PC-3 (cell line): ENCODE measurements around the gene LRRFIP1. TPM values are rescaled to one million over a fixed set of nuclear protein-coding genes. Genes with fewer than 3 reads are reported as not detected.

Experiments
- ATAC-seq: fragments of 200-7000 bp; cut with Tn5 transposase; 2 replicates; pipeline ENCODE4 v1.9.1; 2020; ENCODE audit warnings: mild to moderate bottlenecking, moderate library complexity
- BruUV-seq: library from RNA; stranded (reverse); fragments of 400-500 nt; replicated peaks from 2 replicates; lab custom pipeline; 2021; lab: Mats Ljungman, UMichigan
- CTCF ChIA-PET: fragments of 300-600 bp; sonication (Branson Sonifier 250); formaldehyde crosslinking; loops from one replicate; lab custom pipeline; 2022; ENCODE audit warnings: antibody characterized with exemption; lab: Charles Lee
- POLR2A ChIA-PET: fragments of 300-600 bp; sonication (Branson Sonifier 250); formaldehyde crosslinking; loops from one replicate; lab custom pipeline; 2022; ENCODE audit warnings: antibody characterized with exemption; ENCODE audit not compliant: unreplicated experiment; lab: Charles Lee
- DNase-seq: peaks from one replicate; pipeline ENCODE4 v3.0.0-alpha.2; 2015
- H2AFZ ChIP-seq: fragments of 300-600 bp; sonication (generic); 2 replicates; pipeline ENCODE4 v1.6.0; 2016; ENCODE audit warnings: antibody characterized with exemption, low read length
- H3F3A ChIP-seq: fragments of 300-600 bp; sonication (generic); one replicate; pipeline ENCODE4 v1.6.0; 2017; ENCODE audit warnings: antibody characterized with exemption, low read length, control low read depth, mild to moderate bottlenecking; ENCODE audit not compliant: unreplicated experiment
- H3K27ac ChIP-seq: fragments of 300-600 bp; sonication (generic); 2 replicates; pipeline ENCODE4 v1.5.1; 2016; ENCODE audit warnings: mild to moderate bottlenecking, low read length
- H3K27me3 ChIP-seq: fragments of 300-600 bp; sonication (generic); 2 replicates; pipeline ENCODE4 v1.6.1; 2016; ENCODE audit warnings: low read length, mixed read lengths
- H3K36me3 ChIP-seq: fragments of 300-600 bp; sonication (generic); 2 replicates; pipeline ENCODE4 v1.6.1; 2016; ENCODE audit warnings: low read depth, mixed run types, low read length, mixed read lengths
- H3K4me1 ChIP-seq: fragments of 300-600 bp; sonication (generic); 2 replicates; pipeline ENCODE4 v1.5.1; 2016; ENCODE audit warnings: low read length; ENCODE audit not compliant: insufficient read depth
- H3K4me2 ChIP-seq: fragments of 300-600 bp; sonication (generic); 2 replicates; pipeline ENCODE4 v1.6.0; 2016; ENCODE audit warnings: low read length
- H3K4me3 ChIP-seq: fragments of 300-600 bp; sonication (generic); 2 replicates; pipeline ENCODE4 v1.5.1; 2016; ENCODE audit warnings: mild to moderate bottlenecking, low read length, mixed read lengths
- H3K79me2 ChIP-seq: fragments of 300-600 bp; sonication (generic); 2 replicates; pipeline ENCODE4 v1.6.1; 2017; ENCODE audit warnings: low read length, mixed read lengths
- H3K9ac ChIP-seq: fragments of 300-600 bp; sonication (generic); 2 replicates; pipeline ENCODE4 v1.6.0; 2016; ENCODE audit warnings: mild to moderate bottlenecking, low read length
- H3K9me2 ChIP-seq: fragments of 300-600 bp; sonication (generic); replicated peaks from 2 replicates; pipeline ENCODE4 v1.6.1; 2016; ENCODE audit warnings: mixed run types, low read length, mixed read lengths
- H3K9me3 ChIP-seq: fragments of 300-600 bp; sonication (generic); 2 replicates; pipeline ENCODE4 v1.6.1; 2016; ENCODE audit warnings: low read length, mixed read lengths
- H4K20me1 ChIP-seq: fragments of 300-600 bp; sonication (generic); 2 replicates; pipeline ENCODE4 v1.6.1; 2016; ENCODE audit warnings: low read length, mixed read lengths
- CTCF ChIP-seq: fragments of 300-600 bp; sonication (generic); conservative IDR thresholded peaks from 2 replicates; pipeline ENCODE4 v1.5.1; 2017; ENCODE audit warnings: antibody characterized with exemption, low read depth, mild to moderate bottlenecking, low read length
- EZH2 ChIP-seq: fragments of 300-600 bp; sonication (generic); IDR thresholded peaks from one replicate; pipeline ENCODE4 v1.6.1; 2017; ENCODE audit warnings: antibody characterized with exemption, mild to moderate bottlenecking, low read length; ENCODE audit not compliant: unreplicated experiment
- EZH2phosphoT487 ChIP-seq: fragments of 300-600 bp; sonication (generic); IDR thresholded peaks from 2 replicates; pipeline ENCODE4 v1.6.1; 2018; ENCODE audit warnings: mild to moderate bottlenecking, antibody characterized with exemption, low read length, borderline replicate concordance
- intact Hi-C: fragments of 100-400 bp; cut with micrococcal nuclease; formaldehyde crosslinking; loops from 2 replicates; pipeline ENCODE4 v1.9.0; 2023
- total RNA-seq: library from RNA; depleted of rRNA; stranded (reverse); fragments of >200 nt; gene quantifications from 2 replicates; pipeline ENCODE4 v1.2.3, GENCODE V29; 2014

Gene LRRFIP1
- total RNA-seq, 1 experiment from 2014 or later, result 87.8 TPM

GRCh38 chr2:237735798-237736197 is 108.4 kb downstream of the LRRFIP1 start:
- peaks cover 25% of the 10 kb centered on the region; the same call in 1 of the 2 replicates for H3K36me3 ChIP-seq
- no peak for ATAC-seq
- intact Hi-C loops, result loop anchor here (10.0 kb wide), 1 partner anchor 131 kb away; no protein-coding TSS in a partner anchor

GRCh38 chr2:237736783-237737182 is 109.4 kb downstream of the LRRFIP1 start:
- ATAC-seq (no peak), DNase-seq (no peak)
- Histone ChIP-seq H3K36me3 (peaks cover 25% of the 10 kb centered on the region), H3K4me3 (no peak overlapping the region), H4K20me1 (peaks cover 4% of the 10 kb centered on the region; the same call in 1 of the 2 replicates), H3K4me1 (peaks cover 13% of the 10 kb centered on the region), H3K27ac (no peak overlapping the region), H2AFZ (no peak overlapping the region), H3K9ac (no peak overlapping the region), H3K9me3 (no peaks in the 10 kb centered on the region), H3K27me3 (no peaks in the 10 kb centered on the region), H3K4me2 (no peak overlapping the region), H3F3A (no peaks in the 10 kb centered on the region), H3K79me2 (peaks cover 83% of the 10 kb centered on the region), H3K9me2 (no peaks in the 10 kb centered on the region)
- CTCF ChIA-PET, result no interaction called here
- BruUV-seq, result no TSS peak
- POLR2A ChIA-PET, result no interaction called here
- TF ChIP-seq CTCF (no peak), EZH2phosphoT487 (no peak), EZH2 (no peak)
- intact Hi-C loops, result loop anchor here (10.0 kb wide), 1 partner anchor 132 kb away; no protein-coding TSS in a partner anchor

More at GRCh38 chr2:237735798-237736197, 108.4 kb downstream of the LRRFIP1 start:
- no peak overlapping the region for H3K27ac ChIP-seq
- H3K79me2 ChIP-seq, result peaks cover 81% of the 10 kb centered on the region
- DNase-seq, result no peak
- no peak overlapping the region for H3K4me3 ChIP-seq
- CTCF ChIA-PET, result interaction anchor here (0.6 to 0.9 kb wide), 3 partner anchors 9 to 50 kb away, joined by 3 to 5 read pairs (median 4); no protein-coding TSS in a partner anchor
- H3K9me2 ChIP-seq, result no peaks in the 10 kb centered on the region
- peaks cover 22% of the 10 kb centered on the region for H3K4me1 ChIP-seq
- BruUV-seq, result no TSS peak
- no peak overlapping the region for H3K9ac ChIP-seq
- no peak overlapping the region for H3K4me2 ChIP-seq
- no peak overlapping the region for H2AFZ ChIP-seq
- H4K20me1 ChIP-seq, result peaks cover 4% of the 10 kb centered on the region; the same call in 1 of the 2 replicates
- H3K27me3 ChIP-seq, result no peaks in the 10 kb centered on the region
- POLR2A ChIA-PET, result no interaction called here
- TF ChIP-seq EZH2 (no peak), CTCF (no peak; the same call in 1 of the 2 replicates), EZH2phosphoT487 (no peak)
- no peaks in the 10 kb centered on the region for H3K9me3 ChIP-seq
- H3F3A ChIP-seq, result no peaks in the 10 kb centered on the region

GRCh38 chr2:237737196-237737865 is 109.9 kb downstream of the LRRFIP1 start:
- Histone ChIP-seq H2AFZ (no peak overlapping the region), H3K27ac (no peak overlapping the region), H3K9me2 (no peaks in the 10 kb centered on the region), H3K27me3 (no peaks in the 10 kb centered on the region), H3F3A (no peaks in the 10 kb centered on the region), H3K9ac (no peak overlapping the region), H3K4me2 (no peak overlapping the region), H3K9me3 (no peaks in the 10 kb centered on the region), H3K79me2 (peaks cover 84% of the 10 kb centered on the region), H3K36me3 (peaks cover 25% of the 10 kb centered on the region), H3K4me1 (peaks cover 18% of the 10 kb centered on the region), H4K20me1 (peaks cover under 1% of the 10 kb centered on the region; the same call in 1 of the 2 replicates), H3K4me3 (no peak overlapping the region)
- no peak for DNase-seq
- intact Hi-C loops, result loop anchor here (10.0 kb wide), 1 partner anchor 133 kb away; no protein-coding TSS in a partner anchor
- BruUV-seq, result no TSS peak
- no peak for TF ChIP-seq CTCF
- TF ChIP-seq EZH2phosphoT487, result no peak
- no peak for TF ChIP-seq EZH2
- no peak for ATAC-seq
- ChIA-PET CTCF (no interaction called here), POLR2A (no interaction called here)
